Measurements from ENCODE around the gene ADCY1.

- TF ChIP-seq, protein P1, sequence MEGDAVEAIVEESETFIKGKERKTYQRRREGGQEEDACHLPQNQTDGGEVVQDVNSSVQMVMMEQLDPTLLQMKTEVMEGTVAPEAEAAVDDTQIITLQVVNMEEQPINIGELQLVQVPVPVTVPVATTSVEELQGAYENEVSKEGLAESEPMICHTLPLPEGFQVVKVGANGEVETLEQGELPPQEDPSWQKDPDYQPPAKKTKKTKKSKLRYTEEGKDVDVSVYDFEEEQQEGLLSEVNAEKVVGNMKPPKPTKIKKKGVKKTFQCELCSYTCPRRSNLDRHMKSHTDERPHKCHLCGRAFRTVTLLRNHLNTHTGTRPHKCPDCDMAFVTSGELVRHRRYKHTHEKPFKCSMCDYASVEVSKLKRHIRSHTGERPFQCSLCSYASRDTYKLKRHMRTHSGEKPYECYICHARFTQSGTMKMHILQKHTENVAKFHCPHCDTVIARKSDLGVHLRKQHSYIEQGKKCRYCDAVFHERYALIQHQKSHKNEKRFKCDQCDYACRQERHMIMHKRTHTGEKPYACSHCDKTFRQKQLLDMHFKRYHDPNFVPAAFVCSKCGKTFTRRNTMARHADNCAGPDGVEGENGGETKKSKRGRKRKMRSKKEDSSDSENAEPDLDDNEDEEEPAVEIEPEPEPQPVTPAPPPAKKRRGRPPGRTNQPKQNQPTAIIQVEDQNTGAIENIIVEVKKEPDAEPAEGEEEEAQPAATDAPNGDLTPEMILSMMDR (IDR thresholded peaks at IDR 0.05; ENCODE audit: insufficient read depth, low read length, poor library complexity, severe bottlenecking), result no peak
- no peak for TF ChIP-seq EZH2phosphoT487 (conservative IDR thresholded peaks at IDR 0.05; ENCODE audit: low read length)
Measured at GRCh38 chr7:45682836-45683555, 108.8 kb downstream of the ADCY1 start.

All from SU-DHL-6 (cell line).